H1 (cell line): Measurements from ENCODE around the gene DHDDS. TPM values are rescaled to one million over a fixed set of nuclear protein-coding genes. Genes with fewer than 3 reads are reported as not detected.

Experiments
- CTCF ChIA-PET: fragments of 300-600 bp; sonication (Branson Sonifier 250); formaldehyde crosslinking; loops from one replicate; lab custom pipeline; 2021; ENCODE audit not compliant: partially characterized antibody; lab: Charles Lee
- POLR2A ChIA-PET: fragments of 300-600 bp; sonication (Branson Sonifier 250); formaldehyde crosslinking; loops from one replicate; lab custom pipeline; 2021; ENCODE audit warnings: inconsistent platforms; ENCODE audit not compliant: partially characterized antibody; lab: Charles Lee
- DNase-seq, 2 experiments: peaks; one replicate each; pipeline versions ENCODE4 v3.0.0 to v3.0.0-alpha.2; 2010 to 2022; ENCODE audit warnings: low spot score in 2 of 2, low read depth in 1 of 2, mixed read lengths in 1 of 2
- FAIRE-seq: peaks from 2 replicates; lab custom pipeline; 2011; peaks lifted over from hg19 to GRCh38; lab: Jason Lieb, UNC
- H2AFZ ChIP-seq: 2 replicates; pipeline ENCODE4 v1.8.1; 2012; ENCODE audit warnings: low read length, inconsistent platforms
- H2AK5ac ChIP-seq: 2 replicates; pipeline ENCODE4 v1.6.1; 2013; ENCODE audit warnings: low read depth, low read length
- H2BK120ac ChIP-seq: replicated peaks from 2 replicates; pipeline ENCODE3; 2013; ENCODE audit warnings: low read depth, low read length, inconsistent platforms
- H2BK12ac ChIP-seq: 2 replicates; pipeline ENCODE4 v1.6.1; 2013; ENCODE audit warnings: low read depth, low read length
- H2BK15ac ChIP-seq: 2 replicates; pipeline ENCODE4 v1.6.1; 2013; ENCODE audit warnings: low read length
- H2BK20ac ChIP-seq: 2 replicates; pipeline ENCODE4 v1.6.1; 2013; ENCODE audit warnings: low read length
- H2BK5ac ChIP-seq: 2 replicates; pipeline ENCODE4 v1.6.1; 2013; ENCODE audit warnings: low read depth, low read length
- H3K14ac ChIP-seq: 2 replicates; pipeline ENCODE4 v1.6.1; 2013; ENCODE audit warnings: inconsistent platforms; ENCODE audit not compliant: insufficient read length
- H3K18ac ChIP-seq: 2 replicates; pipeline ENCODE4 v1.6.1; 2013; ENCODE audit warnings: low read length; ENCODE audit errors: extremely low read depth
- H3K23ac ChIP-seq: 2 replicates; pipeline ENCODE4 v1.6.1; 2013; ENCODE audit warnings: inconsistent platforms; ENCODE audit not compliant: insufficient read length
- H3K23me2 ChIP-seq: 2 replicates; pipeline ENCODE4 v1.6.1; 2013; ENCODE audit warnings: low read depth, low read length
- H3K27ac ChIP-seq: 2 replicates; pipeline ENCODE4 v1.6.1; 2011; ENCODE audit warnings: low read depth, low read length, inconsistent platforms
- H3K27me3 ChIP-seq, 4 experiments: replicated peaks in 1 of 4; 1 replicate in 1 of 4; 2 replicates in 3 of 4; pipeline versions ENCODE4 v1.6.1 to v1.8.1; 2011 to 2013; ENCODE audit warnings: low read length in 3 of 4, mild to moderate bottlenecking in 3 of 4, inconsistent platforms in 2 of 4, mixed read lengths in 2 of 4, moderate library complexity in 1 of 4; ENCODE audit not compliant: control insufficient read depth in 3 of 4, insufficient read depth in 3 of 4; ENCODE audit errors: extremely low read depth in 1 of 4
- H3K36me3 ChIP-seq, 4 experiments: 2 replicates each; pipeline versions ENCODE4 v1.6.1 to v1.8.1; 2011 to 2013; ENCODE audit warnings: mild to moderate bottlenecking in 4 of 4, low read length in 3 of 4, moderate library complexity in 2 of 4, control low read depth in 1 of 4, inconsistent platforms in 1 of 4; ENCODE audit not compliant: insufficient read depth in 4 of 4, control insufficient read depth in 2 of 4
- H3K4ac ChIP-seq: replicated peaks from 2 replicates; pipeline ENCODE3; 2013; ENCODE audit warnings: low read length, low read depth, mixed read lengths, inconsistent platforms; ENCODE audit not compliant: insufficient read length
- H3K4me1 ChIP-seq, 4 experiments: replicated peaks in 1 of 4; 1 replicate in 1 of 4; 2 replicates in 3 of 4; pipeline versions ENCODE4 v1.6.1 to v1.8.1; 2011 to 2013; ENCODE audit warnings: low read length in 3 of 4, inconsistent platforms in 2 of 4, mixed read lengths in 1 of 4; ENCODE audit not compliant: insufficient read depth in 4 of 4, control insufficient read depth in 3 of 4
- H3K4me2 ChIP-seq, 2 experiments: 2 replicates each; pipeline versions ENCODE4 v1.6.1 to v1.8.1; 2011 to 2013; ENCODE audit warnings: low read depth in 2 of 2, low read length in 2 of 2, control low read depth in 1 of 2, inconsistent platforms in 1 of 2, mild to moderate bottlenecking in 1 of 2; ENCODE audit not compliant: insufficient read depth in 1 of 2
- H3K4me3 ChIP-seq, 4 experiments: fragments of 200-600, 300-600 bp in 1 of 4; sonication (generic), shearing (Covaris generic), sonication (Bioruptor Twin) in 1 of 4; 2 replicates each; pipeline versions ENCODE4 v1.5.1 to v1.8.1; 2011 to 2016; ENCODE audit warnings: low read length in 4 of 4, low read depth in 3 of 4, control low read depth in 2 of 4, inconsistent platforms in 2 of 4, mild to moderate bottlenecking in 2 of 4, mixed read lengths in 1 of 4, moderate library complexity in 1 of 4; ENCODE audit not compliant: insufficient read depth in 2 of 4; ENCODE audit errors: extremely low read depth in 1 of 4
- H3K56ac ChIP-seq: replicated peaks from 2 replicates; pipeline ENCODE3; 2013; ENCODE audit warnings: low read depth, mild to moderate bottlenecking, mixed read lengths, low read length, inconsistent platforms; ENCODE audit not compliant: insufficient read length
- H3K79me1 ChIP-seq: 2 replicates; pipeline ENCODE4 v1.6.1; 2013; ENCODE audit warnings: low read depth, low read length, control low read depth
- H3K79me2 ChIP-seq, 2 experiments: 2 replicates each; pipeline versions ENCODE4 v1.6.1 to v1.8.1; 2012 to 2013; ENCODE audit warnings: low read length in 2 of 2, mild to moderate bottlenecking in 2 of 2, inconsistent platforms in 1 of 2; ENCODE audit not compliant: insufficient read depth in 2 of 2, control insufficient read depth in 1 of 2
- H3K9ac ChIP-seq, 4 experiments: replicated peaks in 1 of 4; 1 replicate in 1 of 4; 2 replicates in 3 of 4; pipeline versions ENCODE4 v1.6.1 to v1.8.1; 2011 to 2013; ENCODE audit warnings: low read depth in 3 of 4, low read length in 3 of 4, control low read depth in 2 of 4, mild to moderate bottlenecking in 2 of 4, moderate library complexity in 2 of 4, inconsistent platforms in 1 of 4; ENCODE audit errors: extremely low read depth in 1 of 4
- H3K9me3 ChIP-seq, 2 experiments: 2 replicates each; pipeline versions ENCODE4 v1.6.1 to v1.8.1; 2012 to 2013; ENCODE audit warnings: mild to moderate bottlenecking in 2 of 2, moderate library complexity in 2 of 2, control low read depth in 1 of 2, inconsistent platforms in 1 of 2, low read depth in 1 of 2, low read length in 1 of 2, mixed read lengths in 1 of 2; ENCODE audit not compliant: insufficient read depth in 2 of 2
- H4K20me1 ChIP-seq, 2 experiments: replicated peaks in 1 of 2; 2 replicates each; pipeline versions ENCODE3 to v1.8.1; 2011 to 2013; ENCODE audit warnings: inconsistent platforms in 2 of 2, low read length in 2 of 2, mild to moderate bottlenecking in 1 of 2; ENCODE audit not compliant: insufficient read depth in 2 of 2, control insufficient read depth in 1 of 2
- H4K5ac ChIP-seq: 2 replicates; pipeline ENCODE4 v1.6.1; 2013; ENCODE audit warnings: low read length, low read depth, mixed read lengths, inconsistent platforms; ENCODE audit not compliant: insufficient read length
- H4K8ac ChIP-seq: 2 replicates; pipeline ENCODE4 v1.8.0; 2013; ENCODE audit warnings: mild to moderate bottlenecking, moderate library complexity, low read length, inconsistent platforms; ENCODE audit not compliant: insufficient read depth; ENCODE audit errors: extremely low read depth
- H4K91ac ChIP-seq: replicated peaks from 2 replicates; pipeline ENCODE3; 2013; ENCODE audit warnings: low read length, mixed read lengths, inconsistent platforms; ENCODE audit not compliant: insufficient read length
- CBX5 ChIP-seq: fragments of 300-800, 300-1000 bp; sonication (generic); IDR thresholded peaks from 2 replicates; pipeline ENCODE4 v1.7.1; 2016; ENCODE audit warnings: antibody characterized with exemption, low read length, low read depth
- CTBP2 ChIP-seq: IDR thresholded peaks from 2 replicates; pipeline ENCODE4 v1.7.0; 2011; ENCODE audit warnings: borderline replicate concordance, mild to moderate bottlenecking, moderate library complexity, mixed read lengths, low read length; ENCODE audit not compliant: insufficient read depth, insufficient read length
- EP300 ChIP-seq, 2 experiments: IDR thresholded peaks; 1 replicate in 1 of 2; 2 replicates in 1 of 2; pipeline ENCODE4 v1.6.1; 2011 to 2012; ENCODE audit warnings: low read depth in 2 of 2, low read length in 2 of 2, mild to moderate bottlenecking in 2 of 2, borderline replicate concordance in 1 of 2, inconsistent platforms in 1 of 2, moderate library complexity in 1 of 2
- GTF2F1 ChIP-seq: IDR thresholded peaks from 2 replicates; pipeline ENCODE4 v1.6.1; 2012; ENCODE audit warnings: low read depth, low read length, improper control_type of control experiment, borderline replicate concordance
- MAFK ChIP-seq: IDR thresholded peaks from 2 replicates; pipeline ENCODE4 v1.6.1; 2012; ENCODE audit warnings: low read depth, mild to moderate bottlenecking, improper control_type of control experiment, low read length
- RFX5 ChIP-seq: IDR thresholded peaks from 2 replicates; pipeline ENCODE4 v1.6.1; 2011; ENCODE audit warnings: low read depth, low read length, improper control_type of control experiment, borderline replicate concordance
- RXRA ChIP-seq: IDR thresholded peaks from 2 replicates; pipeline ENCODE4 v1.6.1; 2011; ENCODE audit warnings: low read depth, mild to moderate bottlenecking, low read length, moderate library complexity; ENCODE audit not compliant: insufficient read depth
- TAF1 ChIP-seq: IDR thresholded peaks from 2 replicates; pipeline ENCODE4 v1.6.1; 2011; ENCODE audit warnings: mild to moderate bottlenecking, low read depth, low read length
- TCF12 ChIP-seq: IDR thresholded peaks from 2 replicates; pipeline ENCODE4 v1.6.1; 2011; ENCODE audit warnings: low read depth, mild to moderate bottlenecking, low read length
- YY1 ChIP-seq: IDR thresholded peaks from 2 replicates; pipeline ENCODE4 v1.6.1; 2011; ENCODE audit warnings: low read depth, mild to moderate bottlenecking, low read length
- WGBS, 2 experiments: shearing (Covaris generic) in 1 of 2; methylation state at CpG; one replicate each; pipeline versions ENCODE4 v1.1.6 to v1.1.7; 2013 to 2015; ENCODE audit warnings: low lambda C conversion rate in 2 of 2, mixed read lengths in 2 of 2, inconsistent platforms in 1 of 2, low coverage in 1 of 2, missing lambda C conversion rate in 1 of 2; ENCODE audit not compliant: insufficient replicate concordance in 2 of 2, insufficient coverage in 1 of 2, insufficient read length in 1 of 2; ENCODE audit errors: extremely low coverage in 1 of 2, missing lambda C conversion rate in 1 of 2; 5-methylcytosine and 5-hydroxymethylcytosine counted together
- polyA plus RNA-seq, 7 experiments: library from polyadenylated mRNA; depleted of rRNA in 3 of 7; stranded (reverse) in 5 of 7; unstranded in 2 of 7; fragments of >200 nt in 5 of 7; fragments of 200-250 nt in 2 of 7; gene quantifications; 1 replicate in 5 of 7; 2 replicates in 1 of 7; 4 replicates in 1 of 7; pipeline versions ENCODE4 v1.2.1 to v1.2.3, GENCODE V29; 2011 to 2013; ENCODE audit warnings: missing spikeins in 2 of 7, mixed read lengths in 2 of 7
- total RNA-seq: library from RNA; stranded (reverse); fragmentation: NEBNext Ultra II Directional; extraction: Animal tissue kit (Norgen Biotek cat#: 25700); gene quantifications from 2 replicates; pipeline ENCODE4 v1.2.1, GENCODE V29; 2021

DHDDS gene
- total and polyA plus RNA-seq, 2 of the 8 experiments (the other 6 are each of a cell fraction or from before 2014, with no cell fraction given) = 28.3 to 44.6 TPM

DNA sequence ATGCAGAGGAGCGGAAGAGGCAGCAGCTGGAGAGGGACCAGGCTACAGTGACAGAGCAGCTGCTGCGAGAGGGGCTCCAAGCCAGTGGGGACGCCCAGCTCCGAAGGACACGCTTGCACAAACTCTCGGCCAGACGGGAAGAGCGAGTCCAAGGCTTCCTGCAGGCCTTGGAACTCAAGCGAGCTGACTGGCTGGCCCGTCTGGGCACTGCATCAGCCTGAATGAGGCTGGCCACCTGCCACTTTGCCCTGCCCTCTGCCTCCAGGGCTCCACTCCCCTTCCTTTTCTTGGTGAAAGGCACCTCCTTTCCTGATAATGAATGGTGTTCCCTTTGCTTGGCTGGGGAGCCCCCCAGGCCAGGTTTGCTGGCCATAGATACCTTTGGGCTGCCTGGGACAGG, 36.8 kb downstream of the DHDDS start:
- Histone ChIP-seq H2AK5ac (no peak overlapping the region), H3K79me2 (peaks cover 5 to 9% of the 10 kb centered on the region in 2 experiments; a peak in 3 of 4 replicates), H4K5ac (no peak overlapping the region), H2BK20ac (no peak overlapping the region), H3K36me3 (peaks cover 18 to 46% (median 33%) of the 10 kb centered on the region in 4 experiments), H3K23me2 (peaks cover 11% of the 10 kb centered on the region), H3K14ac (no peak overlapping the region), H3K9ac (no peak overlapping the region), H2BK120ac (no peak overlapping the region), H3K18ac (no peak overlapping the region), H3K23ac (no peak overlapping the region), H3K4me1 (peaks cover 8 to 12% (median 11%) of the 10 kb centered on the region in 4 experiments), H3K27me3 (peaks cover 0 to 4% (median 0%) of the 10 kb centered on the region in 4 experiments; a peak in 2 of 7 replicates), H3K79me1 (no peaks in the 10 kb centered on the region; the same call in 1 of the 2 replicates), H2BK15ac (no peak overlapping the region), H2BK5ac (no peak overlapping the region), H2BK12ac (no peak overlapping the region), H3K56ac (no peak overlapping the region), H3K4me2 (no peak overlapping the region), H3K9me3 (no peaks in the 10 kb centered on the region), H4K20me1 (peaks cover 5 to 12% of the 10 kb centered on the region in 2 experiments), H3K4ac (no peak overlapping the region), H2AFZ (no peak overlapping the region), H3K4me3 (no peak overlapping the region), H3K27ac (no peak overlapping the region), H4K91ac (no peak overlapping the region), H4K8ac (no peak overlapping the region)
- DNase-seq = no peak
- no peak for FAIRE-seq
- ChIA-PET CTCF (interaction anchor here (0.7 to 4.3 kb wide), 6 partner anchors 20 to 183 kb away, joined by 3 to 16 read pairs (median 5); partner anchors contain the start of gene RPS6KA1), POLR2A (interaction anchor here (1.7 to 5.0 kb wide), 7 partner anchors 9 to 61 kb away, joined by 4 to 73 read pairs (median 16); partner anchors contain the start of genes DHDDS, LIN28A and RPS6KA1)
- WGBS, 2 experiments = 97% methylated on average over 10 of the region's 10 CpGs; no CpG with 5 or more reads in 1 of the 2 experiments
- no peak for TF ChIP-seq CBX5
- no peak for TF ChIP-seq RFX5
- TF ChIP-seq TCF12 = no peak
- no peak for TF ChIP-seq TAF1
- TF ChIP-seq CTBP2 = no peak
- TF ChIP-seq YY1 = no peak
- no peak for TF ChIP-seq MAFK
- TF ChIP-seq GTF2F1 = no peak
- no peak for TF ChIP-seq RXRA
- no peak for TF ChIP-seq EP300 (IDR thresholded peaks at IDR 0.05; ENCODE audit: borderline replicate concordance in 1 of 2, low read depth in 2 of 2, low read length in 2 of 2)
